Measurements from ENCODE around the gene PGLYRP3. TPM values are rescaled to one million over a fixed set of nuclear protein-coding genes. Genes with fewer than 3 reads are reported as not detected.

The PGLYRP3 gene
- total and polyA plus RNA-seq, 7 donors: not detected

GRCh38 chr1:153292185-153292584 lies 20.6 kb downstream of the PGLYRP3 start:
- Histone ChIP-seq H3K27ac (no peak overlapping the region), H3K27me3 (ENCODE audit: insufficient read depth in 3 of 3, low read length in 2 of 3) (peaks cover 0 to 24% (median 4%) of the 10 kb centered on the region in 3 donors), H3K9me3 (no peaks in the 10 kb centered on the region), H3K4me1 (no peaks in the 10 kb centered on the region), H3K36me3 (ENCODE audit: insufficient read depth in 1 of 2, low read depth in 1 of 2) (no peaks in the 10 kb centered on the region), H3K4me3 (no peak overlapping the region)
- DNase-seq: no peak
- no peak for TF ChIP-seq CTCF (IDR thresholded peaks at IDR 0.05)
- 49 to 60% (median 58%) methylated on average over 8 of the region's 8 CpGs for WGBS, 3 donors
- no peak for ATAC-seq
- intact Hi-C loops (cut with DNase I): no loop called here

GRCh38 chr1:153291514-153291913 lies 21.2 kb downstream of the PGLYRP3 start:
- Histone ChIP-seq H3K27ac (no peak overlapping the region), H3K4me3 (no peak overlapping the region), H3K27me3 (ENCODE audit: insufficient read depth in 3 of 3, low read length in 2 of 3) (peaks cover 0 to 25% (median 4%) of the 10 kb centered on the region in 3 donors), H3K9me3 (no peaks in the 10 kb centered on the region), H3K4me1 (no peaks in the 10 kb centered on the region), H3K36me3 (ENCODE audit: insufficient read depth in 1 of 2, low read depth in 1 of 2) (no peaks in the 10 kb centered on the region)
- intact Hi-C loops (cut with DNase I): no loop called here
- WGBS, 3 donors: 86 to 87% (median 86%) methylated on average over 5 of the region's 5 CpGs
- no peak for TF ChIP-seq CTCF (IDR thresholded peaks at IDR 0.05)
- ATAC-seq (no peak), DNase-seq (no peak)

GRCh38 chr1:153288634-153289275 lies 24.0 kb downstream of the PGLYRP3 start:
- intact Hi-C loops (cut with DNase I): no loop called here
- ATAC-seq: no peak

GRCh38 chr1:153277852-153278251 lies 34.9 kb downstream of the PGLYRP3 start:
- 10 to 19% (median 15%) methylated on average over 2 of the region's 2 CpGs for WGBS, 3 donors
- Histone ChIP-seq H3K9me3 (no peaks in the 10 kb centered on the region), H3K4me3 (no peak overlapping the region), H3K36me3 (ENCODE audit: insufficient read depth in 1 of 2, low read depth in 1 of 2) (no peaks in the 10 kb centered on the region), H3K27me3 (ENCODE audit: insufficient read depth in 3 of 3, low read length in 2 of 3) (no peaks in the 10 kb centered on the region), H3K4me1 (no peaks in the 10 kb centered on the region), H3K27ac (no peak overlapping the region)
- intact Hi-C loops (cut with DNase I): no loop called here
- TF ChIP-seq CTCF (IDR thresholded peaks at IDR 0.05): peak; percentile 16
- DNase-seq (no peak), ATAC-seq (no peak)

More at GRCh38 chr1:153288634-153289275, 24.0 kb downstream of the PGLYRP3 start:
- no peak for DNase-seq
- Histone ChIP-seq H3K27ac (no peak overlapping the region), H3K4me1 (no peaks in the 10 kb centered on the region), H3K27me3 (ENCODE audit: insufficient read depth in 3 of 3, low read length in 2 of 3) (peaks cover 0 to 25% (median 4%) of the 10 kb centered on the region in 3 donors), H3K4me3 (no peak overlapping the region), H3K9me3 (no peaks in the 10 kb centered on the region), H3K36me3 (ENCODE audit: insufficient read depth in 1 of 2, low read depth in 1 of 2) (no peaks in the 10 kb centered on the region)
- no peak for TF ChIP-seq CTCF (IDR thresholded peaks at IDR 0.05)
- WGBS, 3 donors: 55 to 61% (median 60%) methylated on average over 11 of the region's 11 CpGs

- H3K9me3 ChIP-seq: no peaks in the 10 kb centered on the region
- H3K4me3 ChIP-seq: no peak overlapping the region
- WGBS, 3 donors: 71 to 79% (median 76%) methylated on average over 1 of the region's 1 CpG
- TF ChIP-seq CTCF (IDR thresholded peaks at IDR 0.05): no peak
- DNase-seq (no peak), ATAC-seq (no peak)
- peaks cover 0 to 7% (median 0%) of the 10 kb centered on the region in 3 donors for H3K27me3 ChIP-seq (ENCODE audit: insufficient read depth in 3 of 3, low read length in 2 of 3)
- H3K4me1 ChIP-seq: no peaks in the 10 kb centered on the region
- H3K36me3 ChIP-seq (ENCODE audit: insufficient read depth in 1 of 2, low read depth in 1 of 2): no peaks in the 10 kb centered on the region
- H3K27ac ChIP-seq: no peak overlapping the region
- intact Hi-C loops (cut with DNase I): no loop called here
Measured at GRCh38 chr1:153272186-153272585, 40.6 kb downstream of the PGLYRP3 start.
